Measurements from ENCODE around the gene GALNT18. TPM values are rescaled to one million over a fixed set of nuclear protein-coding genes. Genes with fewer than 3 reads are reported as not detected.

The GALNT18 gene
- total RNA-seq, 1 experiment from 2014 or later, result 14.1 TPM

DNA sequence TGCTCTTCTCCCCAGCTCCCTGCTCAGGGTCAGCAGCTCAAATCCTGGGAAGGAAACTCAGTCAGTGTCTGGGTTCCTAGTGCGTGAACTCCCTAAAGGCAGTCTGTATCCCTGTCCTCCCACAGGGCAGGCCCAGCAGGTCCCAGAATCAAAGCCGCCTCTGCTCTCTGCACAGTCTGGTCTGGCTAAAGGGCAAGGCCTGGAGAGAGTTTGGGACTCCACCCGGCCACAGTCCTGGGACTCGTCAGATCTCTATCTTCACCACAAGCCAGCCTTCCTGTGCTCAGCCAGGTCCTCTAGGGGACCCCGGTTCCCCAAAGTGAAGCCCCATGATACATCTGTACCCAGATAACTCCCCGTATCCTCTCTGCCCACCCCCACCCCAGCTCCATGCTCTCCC lies 212.6 kb downstream of the GALNT18 start:
- TF ChIP-seq, protein P1, sequence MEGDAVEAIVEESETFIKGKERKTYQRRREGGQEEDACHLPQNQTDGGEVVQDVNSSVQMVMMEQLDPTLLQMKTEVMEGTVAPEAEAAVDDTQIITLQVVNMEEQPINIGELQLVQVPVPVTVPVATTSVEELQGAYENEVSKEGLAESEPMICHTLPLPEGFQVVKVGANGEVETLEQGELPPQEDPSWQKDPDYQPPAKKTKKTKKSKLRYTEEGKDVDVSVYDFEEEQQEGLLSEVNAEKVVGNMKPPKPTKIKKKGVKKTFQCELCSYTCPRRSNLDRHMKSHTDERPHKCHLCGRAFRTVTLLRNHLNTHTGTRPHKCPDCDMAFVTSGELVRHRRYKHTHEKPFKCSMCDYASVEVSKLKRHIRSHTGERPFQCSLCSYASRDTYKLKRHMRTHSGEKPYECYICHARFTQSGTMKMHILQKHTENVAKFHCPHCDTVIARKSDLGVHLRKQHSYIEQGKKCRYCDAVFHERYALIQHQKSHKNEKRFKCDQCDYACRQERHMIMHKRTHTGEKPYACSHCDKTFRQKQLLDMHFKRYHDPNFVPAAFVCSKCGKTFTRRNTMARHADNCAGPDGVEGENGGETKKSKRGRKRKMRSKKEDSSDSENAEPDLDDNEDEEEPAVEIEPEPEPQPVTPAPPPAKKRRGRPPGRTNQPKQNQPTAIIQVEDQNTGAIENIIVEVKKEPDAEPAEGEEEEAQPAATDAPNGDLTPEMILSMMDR (IDR thresholded peaks at IDR 0.05; ENCODE audit: unreplicated experiment), result no peak
- H3K27me3 Mint-ChIP-seq (ENCODE audit: insufficient read depth, unreplicated experiment), result no peaks in the 10 kb centered on the region
- ChIA-PET CTCF (interaction anchor here (0.6 to 0.7 kb wide), 4 partner anchors 13 to 124 kb away, joined by 3 to 4 read pairs (median 3); no protein-coding TSS in a partner anchor), POLR2A (no interaction called here)
- H3K36me3 Mint-ChIP-seq (ENCODE audit: insufficient read depth, unreplicated experiment), result no peaks in the 10 kb centered on the region
- H3K9me3 Mint-ChIP-seq (ENCODE audit: unreplicated experiment), result no peaks in the 10 kb centered on the region
- intact Hi-C loops (cut with micrococcal nuclease), result no loop called here
- no peaks in the 10 kb centered on the region for H3K4me1 Mint-ChIP-seq (ENCODE audit: insufficient read depth, unreplicated experiment)
- H3K4me3 Mint-ChIP-seq (ENCODE audit: unreplicated experiment), result no peak overlapping the region
- no peak overlapping the region for H3K27ac Mint-ChIP-seq (ENCODE audit: low read depth, unreplicated experiment)
- no peak for DNase-seq (ENCODE audit: unreplicated experiment)
- BruUV-seq (replicated peaks), result no TSS peak

DNA sequence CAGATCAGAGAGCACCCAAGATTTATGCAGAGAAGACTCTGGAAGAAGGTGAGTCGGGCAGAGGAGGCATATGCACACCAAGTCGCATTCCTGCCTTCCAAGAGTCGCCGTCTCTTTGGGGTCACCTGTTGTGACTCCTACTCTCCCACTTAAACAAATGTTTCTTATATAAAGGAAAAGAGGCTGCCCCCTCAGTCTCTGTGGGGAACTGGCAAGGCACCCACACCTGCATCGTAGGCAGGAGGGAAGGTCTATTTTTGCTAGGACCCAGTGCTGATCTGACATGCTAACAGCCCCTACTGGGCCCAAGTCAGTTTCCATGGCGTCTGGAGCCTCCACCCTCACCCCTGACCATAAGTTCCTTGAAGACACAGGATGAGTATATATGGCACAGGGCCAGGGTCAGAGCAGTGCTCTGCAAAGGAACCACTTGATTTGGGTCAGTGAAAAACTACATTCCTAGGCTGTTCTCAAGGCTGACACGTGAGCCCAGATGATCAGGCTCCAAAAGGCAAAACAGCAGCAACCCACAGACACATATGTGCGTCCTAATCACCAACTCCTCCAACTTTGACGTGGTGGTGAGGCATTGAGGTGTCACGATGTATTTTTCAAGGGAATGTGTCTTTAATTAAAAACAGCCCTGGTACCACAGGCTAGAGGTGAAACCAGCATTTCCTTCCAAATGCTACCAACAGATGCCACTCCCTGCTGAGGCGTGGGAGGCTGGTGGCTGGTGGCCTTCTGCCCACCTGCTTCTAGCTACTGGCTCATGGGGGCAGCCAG lies 213.2 kb downstream of the GALNT18 start:
- TF ChIP-seq, protein P1 (IDR thresholded peaks at IDR 0.05; ENCODE audit: unreplicated experiment), result no peak
- no peaks in the 10 kb centered on the region for H3K4me1 Mint-ChIP-seq (ENCODE audit: insufficient read depth, unreplicated experiment)
- no peak overlapping the region for H3K27ac Mint-ChIP-seq (ENCODE audit: low read depth, unreplicated experiment)
- H3K4me3 Mint-ChIP-seq (ENCODE audit: unreplicated experiment), result no peak overlapping the region
- ChIA-PET CTCF (interaction anchor here (0.6 kb wide), 2 partner anchors 12 to 210 kb away, joined by 3 read pairs; no protein-coding TSS in a partner anchor), POLR2A (no interaction called here)
- H3K9me3 Mint-ChIP-seq (ENCODE audit: unreplicated experiment), result no peaks in the 10 kb centered on the region
- no TSS peak for BruUV-seq (replicated peaks)
- H3K27me3 Mint-ChIP-seq (ENCODE audit: insufficient read depth, unreplicated experiment), result no peaks in the 10 kb centered on the region
- H3K36me3 Mint-ChIP-seq (ENCODE audit: insufficient read depth, unreplicated experiment), result no peaks in the 10 kb centered on the region
- intact Hi-C loops (cut with micrococcal nuclease), result no loop called here
- no peak for DNase-seq (ENCODE audit: unreplicated experiment)

DNA sequence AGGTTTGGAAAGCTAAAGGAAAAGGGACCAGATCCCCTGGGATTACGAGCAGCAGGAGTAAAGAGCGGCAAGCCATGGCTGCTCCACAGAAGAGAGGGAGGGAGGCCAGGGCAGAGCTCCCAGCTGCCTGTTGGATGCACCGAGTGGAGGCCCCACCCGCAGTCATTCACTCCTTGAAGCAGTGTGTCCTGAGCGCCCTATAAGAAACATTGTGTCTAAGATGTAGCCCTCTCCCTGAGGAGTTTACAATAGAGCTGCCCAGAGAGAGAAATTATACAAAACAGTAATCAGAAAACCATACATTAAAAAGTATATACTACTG lies 214.1 kb downstream of the GALNT18 start:
- Mint-ChIP-seq H3K4me1 (ENCODE audit: insufficient read depth, unreplicated experiment) (no peaks in the 10 kb centered on the region), H3K36me3 (ENCODE audit: insufficient read depth, unreplicated experiment) (no peaks in the 10 kb centered on the region), H3K4me3 (ENCODE audit: unreplicated experiment) (no peak overlapping the region), H3K27me3 (ENCODE audit: insufficient read depth, unreplicated experiment) (no peaks in the 10 kb centered on the region), H3K9me3 (ENCODE audit: unreplicated experiment) (no peaks in the 10 kb centered on the region), H3K27ac (ENCODE audit: low read depth, unreplicated experiment) (no peak overlapping the region)
- TF ChIP-seq, protein P1 (IDR thresholded peaks at IDR 0.05; ENCODE audit: unreplicated experiment), result no peak
- intact Hi-C loops (cut with micrococcal nuclease), result no loop called here
- no TSS peak for BruUV-seq (replicated peaks)
- DNase-seq (ENCODE audit: unreplicated experiment), result no peak
- POLR2A ChIA-PET, result no interaction called here
- CTCF ChIA-PET, result interaction anchor here (0.6 kb wide), 2 partner anchors 12 to 211 kb away, joined by 3 read pairs; no protein-coding TSS in a partner anchor

DNA sequence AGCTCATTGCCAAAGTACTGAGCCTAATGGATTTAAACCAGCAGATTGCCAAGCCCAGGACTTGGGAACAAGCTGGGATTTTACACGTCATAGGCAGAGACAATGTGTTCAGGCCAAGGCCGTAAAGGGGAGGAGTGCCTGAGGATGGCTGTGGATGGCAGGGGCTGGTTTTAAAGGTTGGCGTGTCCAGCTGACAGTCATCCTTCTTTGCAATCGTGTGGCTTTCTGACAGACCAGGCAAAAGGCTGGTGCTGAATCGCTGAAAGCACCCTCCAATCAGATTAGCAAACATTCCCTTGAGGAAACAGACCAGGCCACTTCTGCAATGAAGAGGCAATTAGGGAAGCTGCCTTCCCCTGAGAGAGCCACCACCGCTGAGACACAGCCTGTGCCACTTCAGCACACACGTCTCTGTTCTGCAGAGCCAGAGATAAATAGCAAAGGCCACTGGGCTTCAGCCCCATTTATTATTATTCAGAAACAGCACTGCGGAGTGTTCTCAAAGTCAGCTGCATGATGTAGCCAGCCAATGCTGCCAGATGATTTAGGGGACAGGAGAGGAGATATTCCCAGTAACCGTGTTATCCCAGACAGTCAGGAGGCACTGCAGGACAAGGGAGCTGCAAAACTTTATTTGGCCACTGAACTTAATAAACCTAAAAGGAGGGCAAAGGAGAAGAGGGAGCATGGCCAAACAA lies 214.6 kb downstream of the GALNT18 start:
- Mint-ChIP-seq H3K27ac (ENCODE audit: low read depth, unreplicated experiment) (no peak overlapping the region), H3K4me3 (ENCODE audit: unreplicated experiment) (no peak overlapping the region), H3K27me3 (ENCODE audit: insufficient read depth, unreplicated experiment) (no peaks in the 10 kb centered on the region), H3K4me1 (ENCODE audit: insufficient read depth, unreplicated experiment) (no peaks in the 10 kb centered on the region), H3K9me3 (ENCODE audit: unreplicated experiment) (no peaks in the 10 kb centered on the region), H3K36me3 (ENCODE audit: insufficient read depth, unreplicated experiment) (no peaks in the 10 kb centered on the region)
- TF ChIP-seq, protein P1 (IDR thresholded peaks at IDR 0.05; ENCODE audit: unreplicated experiment), result no peak
- intact Hi-C loops (cut with micrococcal nuclease), result no loop called here
- ChIA-PET POLR2A (no interaction called here), CTCF (interaction anchor here (0.6 kb wide), 1 partner anchor 11 kb away, joined by 3 read pairs; no protein-coding TSS in a partner anchor)
- no peak for DNase-seq (ENCODE audit: unreplicated experiment)
- BruUV-seq (replicated peaks), result no TSS peak

Measured in MCF 10A (cell line).